ENCODE data around the gene MACROD2.

The MACROD2 gene

GRCh38 chr20:15613530-15613929 lies 1618.2 kb downstream of the MACROD2 start:
- no peak for TF ChIP-seq CTCF (IDR thresholded peaks at IDR 0.05; ENCODE audit: low read depth, low read length)

GRCh38 chr20:15616626-15617025 lies 1621.3 kb downstream of the MACROD2 start:
- no peak for TF ChIP-seq CTCF (IDR thresholded peaks at IDR 0.05; ENCODE audit: low read depth, low read length)
- DNase-seq (ENCODE audit: extremely low read depth, low read depth), result no peak

More at GRCh38 chr20:15613530-15613929, 1618.2 kb downstream of the MACROD2 start:
- no peak for DNase-seq (ENCODE audit: extremely low read depth, low read depth)

- TF ChIP-seq CTCF (IDR thresholded peaks at IDR 0.05; ENCODE audit: low read depth, low read length), result no peak
- no peak for DNase-seq (ENCODE audit: extremely low read depth, low read depth)
These were observed 1622.8 kb downstream of the MACROD2 start for GRCh38 chr20:15618110-15618509.

GRCh38 chr20:15618912-15619311 lies 1623.6 kb downstream of the MACROD2 start:
- DNase-seq (ENCODE audit: extremely low read depth, low read depth), result no peak

DNA sequence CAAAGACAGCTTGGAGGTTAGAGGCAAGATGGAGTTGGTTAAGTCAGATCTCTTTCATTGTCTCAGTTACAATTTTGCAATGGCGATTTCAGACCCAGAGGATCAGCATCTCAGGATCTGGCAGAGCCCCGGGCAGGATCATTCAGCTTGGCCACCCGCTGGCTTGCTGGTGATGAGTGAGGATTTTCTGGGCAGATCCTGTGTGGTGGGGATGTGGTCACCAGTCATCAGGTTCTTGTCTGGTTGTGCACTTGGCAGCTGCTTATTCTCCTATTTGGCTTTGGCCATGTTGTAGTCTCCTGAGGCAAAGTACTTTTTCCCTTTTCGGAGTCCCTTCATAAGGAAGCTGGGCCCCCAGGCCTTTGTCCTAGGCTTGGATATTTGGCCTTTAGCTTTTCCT lies 1624.0 kb downstream of the MACROD2 start:
- DNase-seq (ENCODE audit: extremely low read depth, low read depth), result no peak

More at GRCh38 chr20:15618912-15619311, 1623.6 kb downstream of the MACROD2 start:
- no peak for TF ChIP-seq CTCF (IDR thresholded peaks at IDR 0.05; ENCODE audit: low read depth, low read length)

GRCh38 chr20:15619816-15620215 lies 1624.5 kb downstream of the MACROD2 start:
- no peak for DNase-seq (ENCODE audit: extremely low read depth, low read depth)
- TF ChIP-seq CTCF (IDR thresholded peaks at IDR 0.05; ENCODE audit: low read depth, low read length), result no peak

More for the DNA sequence above, 1624.0 kb downstream of the MACROD2 start:
- no peak for TF ChIP-seq CTCF (IDR thresholded peaks at IDR 0.05; ENCODE audit: low read depth, low read length)

DNA sequence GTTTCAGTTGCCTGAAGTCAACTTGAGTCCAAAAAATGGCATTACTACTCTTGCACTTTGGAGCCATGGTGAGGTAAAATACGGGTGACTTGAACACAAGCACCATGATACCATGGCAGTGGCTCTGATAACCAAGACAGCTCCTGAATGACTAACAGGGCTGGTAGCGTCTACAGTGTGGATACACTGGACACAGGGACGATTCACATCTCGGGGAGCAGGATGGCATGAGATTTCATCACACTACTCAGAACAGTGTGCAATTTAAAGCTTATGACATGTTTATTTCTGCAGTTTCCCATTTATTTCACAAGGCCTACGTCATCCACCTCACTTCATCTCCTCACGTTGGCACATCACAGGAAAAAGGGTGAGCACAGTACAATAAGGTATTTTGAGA lies 1627.1 kb downstream of the MACROD2 start:
- no peak for TF ChIP-seq CTCF (IDR thresholded peaks at IDR 0.05; ENCODE audit: low read depth, low read length)
- no peak for DNase-seq (ENCODE audit: extremely low read depth, low read depth)

Measured in AG09319 (cell line).